Measurements from ENCODE around the gene KDM2A. TPM values are rescaled to one million over a fixed set of nuclear protein-coding genes. Genes with fewer than 3 reads are reported as not detected.

Gene KDM2A
- total RNA-seq, 1 donor from 2014 or later: 55.1 TPM

DNA sequence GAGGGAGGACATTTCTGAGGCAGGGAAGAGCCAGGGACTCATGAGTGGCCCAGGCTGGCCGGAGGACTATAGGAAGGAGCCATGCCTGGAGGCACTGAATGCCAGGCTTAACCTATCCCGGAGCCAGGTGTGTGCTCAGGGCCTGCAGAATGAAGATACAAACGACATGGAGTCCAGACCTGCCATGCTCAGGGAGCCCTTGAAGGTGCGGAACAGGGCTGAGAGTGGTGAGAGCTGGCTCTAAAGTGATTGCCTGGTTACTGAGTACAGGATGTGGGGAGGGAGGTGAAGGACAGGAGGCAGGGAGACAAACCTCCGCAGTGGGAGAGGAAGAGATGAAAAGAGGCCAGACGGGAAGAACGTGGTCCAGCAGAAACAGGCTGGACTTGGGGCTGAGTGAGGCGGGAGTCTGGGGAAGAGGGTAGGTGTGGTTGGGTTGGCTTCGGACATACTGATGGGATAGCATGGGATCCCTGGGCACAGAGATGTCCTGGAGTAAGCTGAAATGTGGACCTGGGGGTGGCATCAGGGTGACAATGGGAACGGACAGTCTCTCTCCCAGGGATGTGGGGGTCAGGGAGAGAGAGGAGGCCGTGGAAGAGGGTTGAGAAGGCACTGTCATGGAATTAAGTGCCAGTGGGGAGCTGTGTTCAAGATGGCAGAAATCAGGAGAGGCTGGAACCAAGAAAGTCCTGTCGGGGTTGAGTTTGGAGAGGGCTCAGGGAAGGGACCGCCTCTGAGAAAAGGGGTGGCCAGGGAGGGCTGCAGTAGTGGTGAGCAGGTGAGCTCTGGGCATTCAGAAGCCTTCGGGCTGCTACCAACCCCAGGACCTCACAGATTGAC lies 168.5 kb downstream of the KDM2A start:
- no peak for DNase-seq

DNA sequence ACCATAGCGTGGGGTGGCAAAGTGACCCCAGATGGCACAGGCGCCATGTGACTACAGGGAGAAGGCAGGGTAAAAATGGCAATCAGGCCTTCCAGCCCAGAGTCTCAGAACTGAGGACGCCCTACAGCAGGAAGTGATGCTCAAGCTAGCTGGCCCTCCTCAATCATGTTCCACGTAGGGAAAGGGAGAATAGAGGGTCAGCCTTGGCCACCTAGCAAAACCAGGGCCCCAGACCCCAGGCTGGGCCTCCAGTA lies 169.1 kb downstream of the KDM2A start:
- no peak for DNase-seq

DNA sequence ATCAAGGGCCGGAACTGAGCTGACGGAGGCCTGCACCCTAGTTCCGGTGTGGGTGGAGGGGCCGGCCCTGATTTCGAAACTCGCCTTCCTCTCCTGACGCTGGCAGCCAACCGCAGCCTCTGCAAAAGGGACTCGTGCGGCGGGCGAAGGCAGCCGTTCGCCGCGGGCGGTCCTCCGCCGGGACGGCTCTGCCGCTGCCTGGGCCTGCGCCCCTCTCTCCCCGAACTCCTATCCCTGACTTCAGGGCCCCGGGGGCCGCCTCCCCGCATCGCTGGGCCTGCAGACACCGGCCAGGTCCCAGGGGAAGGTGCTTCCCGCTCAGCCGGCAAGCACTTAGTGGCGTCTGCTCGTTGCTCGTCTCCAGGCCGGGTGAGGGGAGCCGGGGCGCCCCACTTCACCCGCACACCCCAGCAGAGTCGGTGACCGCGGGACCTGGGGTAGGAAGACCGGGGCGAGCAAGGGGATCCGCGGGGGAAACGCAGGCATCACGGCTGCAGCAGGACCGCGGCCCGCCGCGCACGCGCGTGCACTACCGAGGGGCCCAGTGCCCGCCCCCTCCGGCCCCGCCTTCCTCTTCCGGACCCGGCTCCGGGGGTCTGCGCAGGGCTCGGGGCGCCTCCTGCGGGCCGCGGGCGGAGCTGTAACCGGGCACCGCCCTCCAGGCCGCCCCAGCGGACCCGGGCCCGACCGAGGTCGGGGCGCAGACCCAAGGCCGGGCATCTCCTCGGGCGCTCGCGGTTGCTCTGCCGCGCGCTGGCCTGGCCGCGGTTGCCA lies 169.6 kb downstream of the KDM2A start:
- DNase-seq: peak; percentile 85

DNA sequence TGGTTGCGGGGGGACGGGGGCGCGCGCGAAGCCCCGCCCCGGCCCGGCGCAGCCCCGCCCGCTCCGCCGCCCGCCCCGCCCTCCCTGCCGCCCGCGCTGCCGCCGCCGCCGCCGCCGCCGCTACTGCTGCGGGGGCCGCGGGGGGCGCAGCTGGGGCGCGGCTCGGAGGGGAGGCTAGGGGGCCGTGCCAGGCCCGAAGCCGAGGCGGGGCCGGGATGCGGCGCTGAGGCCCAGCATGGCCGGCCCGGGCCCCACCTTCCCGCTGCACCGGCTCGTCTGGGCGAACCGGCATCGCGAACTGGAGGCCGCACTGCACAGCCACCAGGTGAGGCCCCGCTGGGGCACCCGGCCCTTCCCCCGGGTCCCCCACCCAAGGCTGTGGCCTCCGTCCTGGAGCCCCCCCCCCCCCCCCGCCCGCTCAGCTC lies 170.2 kb downstream of the KDM2A start, which contains the start of gene ANKRD13D:
Gene ANKRD13D, plus strand, starts transcription at position 78 of the 425 bp plus-strand sequence. Its CDS starts 158 bp downstream, at position 236.
- no peak for DNase-seq

DNA sequence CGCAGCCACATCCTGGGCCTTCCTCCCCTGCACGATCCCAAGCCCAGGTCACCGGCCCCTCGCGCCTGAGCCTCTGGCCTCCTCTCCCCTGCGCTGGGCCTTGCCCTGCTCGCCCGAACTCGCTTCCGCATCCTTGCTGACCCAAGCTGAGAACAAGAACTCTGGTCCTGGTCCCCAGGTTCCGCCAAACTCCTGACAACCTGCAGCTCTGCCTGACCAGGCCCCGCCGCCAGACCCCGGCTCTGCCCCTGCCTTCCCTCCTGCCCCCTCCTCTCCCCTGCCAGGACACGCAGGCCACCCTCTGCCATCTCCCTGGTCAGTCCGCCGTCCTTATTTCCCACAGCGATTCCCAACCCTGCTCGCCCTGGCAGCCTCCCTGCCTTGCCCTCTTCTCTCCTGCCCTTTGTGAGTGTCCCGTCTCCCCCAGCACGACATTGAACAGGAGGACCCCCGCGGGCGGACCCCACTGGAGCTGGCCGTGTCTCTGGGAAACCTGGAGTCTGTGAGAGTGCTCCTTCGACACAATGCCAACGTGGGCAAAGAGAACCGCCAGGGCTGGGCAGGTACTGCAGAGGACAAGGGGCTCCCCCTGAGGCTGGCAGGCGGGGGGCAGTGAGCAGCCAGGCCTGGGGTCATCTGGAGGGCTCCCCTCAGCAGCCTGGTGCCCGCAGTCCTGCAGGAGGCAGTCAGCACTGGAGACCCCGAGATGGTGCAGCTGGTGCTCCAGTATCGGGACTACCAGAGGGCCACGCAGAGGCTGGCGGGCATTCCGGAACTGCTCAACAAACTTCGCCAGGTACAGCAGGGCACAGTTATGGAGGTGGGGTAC lies 170.8 kb downstream of the KDM2A start:
- peak; percentile 40 for DNase-seq

DNA sequence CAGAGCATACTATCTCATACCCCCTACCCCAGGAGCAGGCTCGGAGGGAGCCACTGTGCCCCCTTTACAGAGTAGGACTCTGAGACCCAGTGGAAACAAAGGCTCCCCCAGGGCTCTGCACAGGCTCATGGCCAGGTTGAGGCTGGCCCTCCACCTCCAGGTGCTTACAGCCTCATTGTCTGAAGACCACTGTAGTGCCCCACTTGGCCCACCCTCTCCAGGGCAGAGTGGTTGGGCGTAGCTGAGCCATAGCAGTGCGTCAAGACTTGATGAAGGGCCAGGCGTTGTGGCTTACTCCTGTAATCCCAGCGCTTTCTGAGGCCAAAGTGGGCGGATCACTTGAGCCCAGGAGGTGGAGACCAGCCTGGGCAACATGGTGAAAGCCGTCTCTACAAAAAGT lies 171.7 kb downstream of the KDM2A start:
- no peak for DNase-seq

DNA sequence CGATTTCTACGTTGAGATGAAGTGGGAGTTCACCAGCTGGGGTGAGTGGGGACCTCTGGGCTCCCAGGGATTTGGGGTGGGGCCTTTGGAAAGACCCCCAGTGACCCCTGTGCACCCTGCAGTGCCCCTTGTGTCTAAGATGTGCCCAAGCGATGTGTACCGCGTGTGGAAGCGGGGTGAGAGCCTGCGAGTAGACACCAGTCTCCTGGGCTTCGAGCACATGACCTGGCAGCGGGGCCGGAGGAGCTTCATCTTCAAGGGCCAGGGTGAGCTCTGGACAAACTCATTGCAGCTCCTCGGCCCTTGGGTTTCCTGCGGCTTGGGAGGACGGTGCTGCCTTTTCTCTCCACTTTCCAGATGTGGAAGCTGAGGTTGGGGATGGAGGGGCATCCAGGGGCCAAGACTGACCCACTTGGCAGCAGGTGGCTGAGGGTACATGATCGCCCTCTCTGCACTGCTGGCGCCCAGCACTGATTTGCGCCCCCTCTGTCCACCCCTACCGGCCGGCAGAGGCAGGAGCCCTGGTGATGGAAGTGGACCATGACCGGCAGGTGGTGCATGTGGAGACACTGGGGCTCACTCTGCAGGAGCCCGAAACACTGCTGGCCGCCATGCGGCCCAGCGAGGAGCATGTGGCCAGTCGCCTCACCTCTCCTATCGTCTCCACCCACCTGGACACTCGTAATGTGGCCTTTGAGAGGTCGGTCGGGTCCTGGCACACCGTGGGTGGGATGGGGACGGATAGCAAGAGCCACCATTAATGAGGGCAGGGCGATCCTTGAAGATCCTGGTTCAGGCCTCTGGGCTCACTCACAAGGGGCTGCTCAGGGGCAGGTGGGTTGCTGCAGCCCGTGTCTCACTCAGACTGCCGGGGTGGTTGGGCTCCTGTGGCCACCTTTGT lies 172.7 kb downstream of the KDM2A start:
- DNase-seq: no peak

DNA sequence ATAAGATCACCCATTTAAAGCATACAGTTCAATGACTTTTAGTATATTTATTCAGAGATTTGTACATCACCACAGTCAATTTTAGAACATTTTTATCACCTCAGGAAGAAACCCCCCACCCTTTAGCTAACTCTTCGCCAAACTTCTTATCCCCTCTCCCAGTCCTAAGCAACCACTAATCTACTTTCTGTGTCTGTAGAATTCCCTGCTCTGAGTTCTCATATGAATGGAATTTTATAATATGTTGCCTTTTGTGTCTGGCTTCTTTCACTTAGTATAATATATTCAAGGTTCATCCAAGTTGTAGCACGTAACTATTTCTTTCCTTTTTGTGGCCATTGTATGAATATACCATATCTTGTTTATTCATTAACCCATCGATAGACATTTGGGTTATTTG lies 173.6 kb downstream of the KDM2A start:
- DNase-seq: no peak

DNA sequence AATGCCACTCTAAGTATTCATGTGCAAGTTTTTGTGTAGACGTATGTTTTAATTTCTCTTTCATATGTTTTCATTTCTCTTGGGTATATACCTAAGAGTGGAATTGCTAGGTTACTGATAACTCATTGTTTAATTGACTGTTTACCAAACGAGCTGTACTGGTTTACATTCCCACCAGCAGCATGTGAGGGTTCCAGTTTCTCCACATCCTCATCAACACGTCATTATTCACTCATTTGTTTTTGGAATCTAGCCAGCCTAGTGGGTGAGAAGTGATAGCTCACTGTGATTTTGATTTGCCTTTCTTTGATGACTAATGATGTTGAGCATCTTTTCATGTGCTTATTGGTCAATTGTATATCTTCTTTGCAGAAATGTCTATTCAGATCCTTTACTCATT lies 174.0 kb downstream of the KDM2A start:
- DNase-seq: peak; percentile 55

DNA sequence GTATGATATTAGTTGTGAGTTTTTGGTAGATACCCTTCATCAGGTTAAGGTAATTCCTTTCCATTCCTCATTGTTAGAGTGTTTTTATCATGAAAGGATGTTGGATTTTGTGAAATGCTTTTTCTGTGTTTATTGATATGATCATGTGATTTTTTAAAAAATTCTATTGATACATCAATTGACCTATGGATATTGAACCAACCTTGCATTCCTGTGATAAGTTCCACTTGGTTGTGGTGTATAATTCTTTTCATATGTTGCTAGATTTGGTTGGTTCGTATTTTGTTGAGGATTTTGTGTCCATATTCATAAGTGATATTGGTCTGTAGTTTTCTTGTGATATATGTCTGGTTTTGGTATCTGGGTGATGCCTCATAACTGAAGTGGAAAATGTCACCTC lies 176.8 kb downstream of the KDM2A start:
- DNase-seq: no peak

DNA sequence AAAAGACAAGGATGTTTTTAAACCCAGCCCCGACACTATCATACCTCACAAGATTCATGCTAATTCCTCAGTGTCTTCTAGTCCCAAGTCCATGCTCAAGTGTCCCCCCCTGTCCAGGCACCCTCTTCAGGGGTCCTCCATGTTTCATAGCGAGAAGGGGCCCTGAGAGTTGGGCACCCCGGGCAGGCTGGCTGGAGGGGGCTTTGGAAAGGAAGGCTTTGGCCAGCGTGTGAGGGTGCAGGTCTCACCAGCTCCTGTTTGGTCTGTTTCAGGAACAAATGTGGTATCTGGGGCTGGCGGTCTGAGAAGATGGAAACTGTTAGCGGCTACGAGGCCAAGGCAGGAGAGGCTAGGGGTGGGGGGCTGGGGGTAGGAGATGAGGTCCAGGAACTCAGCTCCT lies 179.7 kb downstream of the KDM2A start:
- DNase-seq: no peak

DNA sequence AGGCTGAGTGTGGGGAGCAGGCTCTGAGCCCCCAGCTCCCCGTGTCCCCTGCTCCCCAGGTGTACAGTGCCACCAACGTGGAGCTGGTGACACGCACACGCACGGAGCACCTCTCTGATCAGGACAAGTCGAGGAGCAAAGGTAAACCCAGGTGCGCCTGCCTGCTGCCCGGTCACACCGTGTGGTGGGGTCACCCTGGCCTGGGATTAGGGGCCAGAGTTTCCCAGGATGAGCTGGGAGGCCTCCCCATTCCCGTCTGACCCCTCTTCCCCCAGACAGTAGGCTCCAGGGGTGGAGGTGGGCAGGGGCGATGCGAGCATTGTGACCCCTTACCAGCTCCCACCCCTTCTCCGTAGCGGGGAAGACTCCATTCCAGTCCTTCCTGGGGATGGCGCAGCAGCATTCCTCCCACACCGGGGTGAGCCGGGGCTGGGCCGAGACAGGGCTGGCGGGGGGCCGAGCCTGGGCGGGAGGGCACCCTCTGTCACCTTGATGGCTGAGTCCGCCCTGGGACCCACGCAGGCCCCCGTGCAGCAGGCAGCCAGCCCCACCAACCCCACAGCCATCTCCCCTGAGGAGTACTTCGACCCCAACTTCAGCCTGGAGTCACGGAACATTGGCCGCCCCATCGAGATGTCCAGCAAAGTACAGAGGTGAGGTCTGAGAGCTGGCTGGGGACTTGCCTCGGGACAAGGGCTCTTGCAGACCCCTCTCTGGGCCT lies 180.6 kb downstream of the KDM2A start:
- DNase-seq: no peak

DNA sequence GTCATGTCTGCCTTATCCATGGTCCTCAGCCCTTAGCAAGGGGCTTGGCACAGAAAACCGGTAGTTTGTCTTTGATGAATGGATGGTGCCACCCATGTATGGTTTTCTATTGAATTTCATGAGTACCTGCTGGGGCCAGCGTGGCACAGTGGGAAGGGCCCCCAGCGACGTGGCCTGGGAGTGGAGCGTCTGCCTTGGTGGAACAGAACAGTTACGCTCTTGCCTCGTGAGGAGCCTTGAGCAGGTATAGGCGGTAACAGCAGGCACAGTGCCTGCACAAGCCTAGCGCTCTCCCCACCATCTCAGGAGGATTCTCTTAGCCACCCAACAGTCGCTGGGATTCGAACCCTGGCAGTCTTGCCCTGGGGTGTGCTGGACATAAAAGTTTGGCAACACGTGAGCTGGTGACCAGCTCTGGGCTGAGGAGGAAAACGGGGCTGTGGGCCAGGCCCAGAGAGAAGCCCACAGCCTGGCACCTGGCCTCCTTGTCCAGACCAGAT lies 181.2 kb downstream of the KDM2A start:
- DNase-seq: no peak

DNA sequence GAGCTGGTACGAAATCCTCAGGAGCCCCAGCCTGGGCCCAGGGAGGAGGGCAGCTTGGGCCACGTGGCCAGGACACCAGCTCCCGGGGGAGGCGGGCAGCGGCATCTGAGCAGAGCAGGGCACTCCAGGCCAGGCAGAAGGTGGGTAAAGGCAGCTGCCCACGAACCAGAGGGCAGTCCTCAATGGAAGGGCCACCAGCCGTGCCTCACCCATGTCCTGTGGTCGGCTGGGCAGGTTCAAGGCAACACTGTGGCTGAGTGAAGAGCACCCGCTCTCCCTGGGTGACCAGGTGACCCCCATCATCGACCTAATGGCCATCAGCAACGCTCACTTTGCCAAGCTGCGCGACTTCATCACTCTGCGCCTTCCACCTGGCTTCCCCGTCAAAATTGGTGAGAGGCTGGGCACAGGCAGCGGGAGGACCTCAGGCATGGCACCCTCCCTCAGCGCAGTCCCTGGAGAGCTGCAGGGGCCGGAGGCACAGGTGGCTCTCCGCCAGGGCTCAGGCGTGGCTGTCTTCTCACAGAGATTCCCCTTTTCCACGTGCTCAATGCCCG lies 181.8 kb downstream of the KDM2A start:
- DNase-seq: no peak

DNA sequence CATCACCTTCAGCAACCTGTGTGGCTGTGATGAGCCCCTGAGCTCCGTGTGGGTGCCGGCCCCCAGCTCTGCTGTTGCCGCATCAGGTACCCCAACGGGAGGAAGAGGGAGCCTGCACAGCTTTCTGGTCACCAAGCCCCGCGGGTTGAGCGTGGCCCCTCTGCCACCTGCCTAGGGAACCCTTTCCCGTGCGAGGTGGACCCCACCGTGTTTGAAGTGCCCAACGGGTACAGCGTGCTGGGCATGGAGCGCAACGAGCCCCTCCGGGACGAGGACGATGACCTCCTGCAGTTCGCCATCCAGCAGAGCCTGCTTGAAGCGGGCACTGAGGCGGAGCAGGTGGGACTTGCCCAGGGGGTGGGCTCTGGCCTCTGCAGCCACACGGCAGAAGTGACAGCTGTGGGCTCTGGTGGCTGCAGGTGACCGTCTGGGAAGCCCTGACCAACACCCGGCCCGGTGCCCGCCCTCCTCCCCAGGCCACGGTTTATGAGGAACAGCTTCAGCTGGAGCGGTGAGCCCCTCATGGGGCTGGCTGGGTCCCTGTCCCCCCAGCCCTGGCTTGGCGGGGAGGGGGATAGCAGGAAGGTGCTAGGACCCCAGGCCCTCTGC lies 182.4 kb downstream of the KDM2A start:
- no peak for DNase-seq

DNA sequence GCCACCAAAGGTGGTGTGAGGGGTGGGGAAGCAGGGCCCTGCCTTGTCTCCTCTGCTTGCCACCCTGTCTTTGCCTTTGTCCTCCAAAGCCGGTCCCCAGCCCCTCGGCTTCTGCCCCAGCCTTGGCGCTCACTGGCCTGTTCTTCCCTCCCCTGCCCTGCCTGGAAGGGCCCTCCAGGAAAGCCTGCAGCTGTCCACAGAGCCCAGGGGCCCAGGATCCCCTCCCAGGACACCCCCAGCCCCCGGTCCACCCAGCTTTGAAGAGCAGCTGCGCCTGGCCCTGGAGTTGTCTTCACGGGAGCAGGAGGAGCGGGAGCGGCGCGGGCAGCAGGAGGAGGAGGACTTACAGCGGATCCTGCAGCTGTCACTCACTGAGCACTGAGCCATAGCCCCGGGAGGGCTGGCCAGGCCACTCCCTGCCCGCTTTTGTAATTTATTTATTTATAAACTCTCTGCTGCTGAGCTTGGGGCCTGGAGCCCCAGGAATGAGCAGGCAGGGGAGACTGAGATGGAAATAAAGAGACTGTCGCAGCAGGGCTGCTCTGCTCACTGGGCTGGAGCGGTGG lies 183.0 kb downstream of the KDM2A start:
- DNase-seq: no peak

DNA sequence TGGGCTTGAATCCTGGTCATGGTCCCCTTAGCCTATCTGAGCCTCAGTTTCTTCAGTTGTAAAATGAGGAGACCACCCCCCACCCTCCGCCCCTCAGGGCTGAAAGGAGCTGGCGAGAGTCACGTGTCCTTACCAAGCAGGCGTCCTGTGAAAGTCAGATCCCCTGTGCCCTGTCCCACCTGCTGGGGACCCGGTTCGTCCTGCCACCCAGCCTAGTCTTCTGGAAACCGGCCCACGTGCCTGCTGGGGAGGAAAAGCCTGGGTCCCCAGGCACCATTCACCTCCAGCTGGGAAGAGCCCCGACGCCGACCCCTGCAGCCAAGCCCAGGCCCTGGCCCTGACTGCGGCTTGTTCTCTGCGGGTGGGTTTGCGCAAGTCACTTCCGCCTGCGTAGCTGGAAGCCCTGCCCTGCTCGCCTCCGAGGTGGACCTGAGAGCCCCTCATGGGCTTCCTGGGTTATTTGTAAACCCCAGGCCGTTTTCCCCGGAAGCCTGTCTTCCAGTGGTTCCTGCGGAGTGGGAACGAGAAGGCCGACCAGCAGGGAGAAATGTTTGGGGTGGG lies 183.6 kb downstream of the KDM2A start:
- DNase-seq: no peak

DNA sequence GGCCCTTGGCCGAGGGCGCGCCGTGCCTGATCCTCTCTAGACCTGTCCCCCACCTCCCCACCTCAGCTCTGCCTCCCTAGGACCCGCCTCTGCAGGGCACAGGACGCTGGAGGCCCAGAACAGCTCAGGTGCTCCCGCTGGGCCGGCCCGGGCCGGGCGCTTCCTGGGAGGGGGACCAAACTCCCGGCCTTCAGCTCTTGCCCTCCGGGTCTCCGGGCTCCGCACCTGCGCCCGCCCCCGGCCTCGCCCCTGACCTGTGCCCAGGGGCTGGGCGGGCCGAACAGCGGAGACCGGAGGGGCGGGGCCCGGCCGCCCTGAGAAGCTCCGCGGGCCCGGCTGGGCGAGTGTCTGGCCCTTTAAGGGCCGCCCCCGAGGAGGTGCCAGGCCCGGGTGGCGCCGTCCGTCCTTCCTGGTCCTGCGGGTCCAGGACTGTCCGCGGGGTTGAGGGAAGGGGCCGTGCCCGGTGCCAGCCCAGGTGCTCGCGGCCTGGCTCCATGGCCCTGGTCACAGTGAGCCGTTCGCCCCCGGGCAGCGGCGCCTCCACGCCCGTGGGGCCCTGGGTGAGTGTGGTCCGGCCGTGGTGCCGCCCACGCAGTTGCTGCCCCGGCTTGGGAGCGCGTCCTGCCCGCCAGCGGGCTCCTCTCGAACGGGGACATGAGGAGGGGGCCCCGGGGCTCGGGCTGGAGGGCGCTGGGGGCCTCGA lies 184.2 kb downstream of the KDM2A start, which contains the start of gene SSH3:
Gene SSH3, plus strand, starts transcription at position 399 of the 703 bp plus-strand sequence. Its CDS starts 96 bp downstream, at position 495.
- DNase-seq: peak; percentile 65

DNA sequence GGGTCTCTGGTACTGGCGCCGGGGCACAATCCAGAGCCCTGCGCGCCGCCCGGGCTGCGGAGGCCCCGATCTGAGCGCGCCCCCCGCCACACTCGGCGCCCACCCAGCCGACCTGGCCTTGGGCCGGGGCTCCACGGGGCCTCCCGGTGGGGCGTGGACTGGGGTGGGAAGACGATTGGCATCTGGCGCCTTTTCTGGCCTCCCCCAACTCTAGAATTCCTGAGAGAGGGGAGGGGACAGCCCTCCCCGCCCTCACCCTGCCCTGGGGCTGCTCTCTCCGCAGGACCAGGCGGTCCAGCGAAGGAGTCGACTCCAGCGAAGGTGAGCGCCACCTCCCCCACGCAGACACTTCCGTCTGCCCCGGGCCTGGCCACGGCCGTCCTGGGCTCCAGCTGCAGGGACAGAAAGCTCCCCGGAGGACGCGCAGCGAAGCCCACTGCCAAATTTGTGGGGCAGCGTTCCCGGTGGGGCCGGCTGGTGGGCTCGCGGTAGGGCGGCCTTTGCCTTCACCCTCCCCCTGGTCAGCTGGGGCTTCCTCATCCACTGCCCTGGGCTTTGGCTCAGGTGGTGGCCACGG lies 184.9 kb downstream of the KDM2A start:
- DNase-seq: peak; percentile 27
